ENCODE data around the gene VWCE.
"Not testable (repeated sequence)": the region's sequence is repeated elsewhere in the genome, so short reads cannot be mapped to it uniquely, and the experiment has no call there.

The VWCE gene

GRCh38 chr11:61259363-61259762, 35.8 kb downstream of the VWCE start:
- no peak overlapping the region for H3K4me3 ChIP-seq (ENCODE audit: control insufficient read depth, low read depth, low read length)
- TF ChIP-seq CTCF (IDR thresholded peaks at IDR 0.05; ENCODE audit: control insufficient read depth, insufficient read depth, low read depth, low read length, missing control alignments), result no peak

DNA sequence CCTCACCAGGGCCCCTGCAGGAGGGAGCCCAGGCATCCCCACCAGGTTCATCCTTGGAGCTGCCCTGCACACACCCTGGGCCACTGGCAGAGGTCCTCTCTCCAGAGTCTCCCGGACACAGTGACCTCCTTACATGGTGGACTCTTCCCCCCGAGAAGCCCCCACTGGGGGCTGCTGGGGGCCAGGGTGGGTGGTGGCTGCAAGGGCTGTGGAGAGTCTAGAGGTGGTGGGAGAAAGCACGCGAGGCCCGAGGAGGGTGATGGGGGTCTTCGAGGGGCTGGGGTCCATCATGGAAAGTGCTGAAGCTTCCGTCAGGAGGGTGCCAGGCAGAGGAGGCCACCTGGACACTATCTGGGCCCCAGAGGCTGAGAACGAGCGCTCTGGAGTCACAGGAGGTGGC, 36.6 kb downstream of the VWCE start:
- no peak for DNase-seq (ENCODE audit: low read depth)
- TF ChIP-seq CTCF (IDR thresholded peaks at IDR 0.05; ENCODE audit: control insufficient read depth, insufficient read depth, low read depth, low read length, missing control alignments), result no peak
- H3K4me3 ChIP-seq (ENCODE audit: control insufficient read depth, low read depth, low read length), result no peak overlapping the region

More at GRCh38 chr11:61259363-61259762, 35.8 kb downstream of the VWCE start:
- no peak for DNase-seq (ENCODE audit: low read depth)

GRCh38 chr11:61256710-61257482, 38.2 kb downstream of the VWCE start:
- DNase-seq (ENCODE audit: low read depth), result no peak
- no peak overlapping the region for H3K4me3 ChIP-seq (ENCODE audit: control insufficient read depth, low read depth, low read length)
- TF ChIP-seq CTCF (IDR thresholded peaks at IDR 0.05; ENCODE audit: control insufficient read depth, insufficient read depth, low read depth, low read length, missing control alignments), result no peak

GRCh38 chr11:61254403-61255025, 40.6 kb downstream of the VWCE start:
- H3K4me3 ChIP-seq (ENCODE audit: control insufficient read depth, low read depth, low read length), result no peak overlapping the region
- peak; percentile 97 for TF ChIP-seq CTCF (IDR thresholded peaks at IDR 0.05; ENCODE audit: control insufficient read depth, insufficient read depth, low read depth, low read length, missing control alignments)
- no peak for DNase-seq (ENCODE audit: low read depth)

GRCh38 chr11:61252332-61252731, 42.8 kb downstream of the VWCE start:
- H3K4me3 ChIP-seq (ENCODE audit: control insufficient read depth, low read depth, low read length); DNase-seq (ENCODE audit: low read depth): not testable (repeated sequence)

- not testable (repeated sequence) for DNase-seq (ENCODE audit: low read depth); H3K4me3 ChIP-seq (ENCODE audit: control insufficient read depth, low read depth, low read length)
Measured at GRCh38 chr11:61250796-61251765, 44.0 kb downstream of the VWCE start.

- H3K4me3 ChIP-seq (ENCODE audit: control insufficient read depth, low read depth, low read length); DNase-seq (ENCODE audit: low read depth): not testable (repeated sequence)
Measured at GRCh38 chr11:61249201-61249600, 45.9 kb downstream of the VWCE start.

DNA sequence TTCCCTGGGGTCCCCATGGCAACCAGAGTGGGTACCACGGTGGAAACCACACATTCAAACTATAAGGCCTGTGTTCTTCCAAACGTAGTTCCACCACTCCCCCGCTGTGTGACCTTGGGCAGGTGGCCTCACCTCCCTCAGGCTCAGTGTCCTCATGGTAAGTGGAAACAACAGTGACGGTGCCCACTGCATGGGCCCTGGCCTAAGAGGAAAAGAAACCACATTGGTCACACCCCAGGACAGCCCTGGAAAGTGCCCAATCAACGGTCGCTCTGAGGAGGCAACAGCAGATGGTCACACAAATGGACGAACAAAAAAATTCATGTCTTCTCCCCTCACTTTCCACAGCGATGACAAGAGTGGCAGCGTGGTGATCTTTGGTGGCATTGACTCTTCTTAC, 47.0 kb downstream of the VWCE start:
- DNase-seq (ENCODE audit: low read depth); H3K4me3 ChIP-seq (ENCODE audit: control insufficient read depth, low read depth, low read length): not testable (repeated sequence)

DNA sequence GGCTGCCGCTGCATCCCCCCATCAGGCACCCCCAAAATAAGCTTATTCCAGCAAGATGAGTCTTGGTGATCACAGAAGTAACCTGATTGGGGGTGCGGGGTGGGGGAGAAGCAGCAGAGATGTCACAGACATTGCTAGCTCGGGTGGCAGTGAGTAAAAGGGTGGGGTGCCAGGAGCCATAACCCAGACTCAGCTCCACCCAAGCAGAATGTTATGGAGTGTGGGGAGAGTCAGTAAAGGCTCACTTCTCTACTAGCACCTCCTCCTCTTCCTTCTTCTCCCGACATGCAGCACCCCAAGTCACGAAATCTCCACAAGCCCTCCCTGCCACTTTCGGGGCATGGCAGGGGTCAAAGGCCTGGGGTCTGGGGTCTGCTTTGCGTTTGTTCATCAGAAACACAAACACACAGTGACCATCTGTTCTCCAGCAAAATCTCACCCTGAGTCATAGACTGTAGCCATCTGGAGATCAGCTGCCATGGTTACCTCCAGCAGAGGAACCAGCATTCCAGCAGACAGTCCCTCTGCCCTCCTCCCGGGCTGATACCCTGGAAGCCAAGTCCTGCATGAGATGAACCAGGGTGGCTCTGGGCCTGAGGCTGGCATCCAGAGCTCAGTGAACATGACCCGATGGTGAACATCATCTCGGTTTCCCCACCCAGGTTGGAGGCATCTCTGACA, 49.7 kb downstream of the VWCE start:
- DNase-seq (ENCODE audit: low read depth); H3K4me3 ChIP-seq (ENCODE audit: control insufficient read depth, low read depth, low read length): not testable (repeated sequence)

DNA sequence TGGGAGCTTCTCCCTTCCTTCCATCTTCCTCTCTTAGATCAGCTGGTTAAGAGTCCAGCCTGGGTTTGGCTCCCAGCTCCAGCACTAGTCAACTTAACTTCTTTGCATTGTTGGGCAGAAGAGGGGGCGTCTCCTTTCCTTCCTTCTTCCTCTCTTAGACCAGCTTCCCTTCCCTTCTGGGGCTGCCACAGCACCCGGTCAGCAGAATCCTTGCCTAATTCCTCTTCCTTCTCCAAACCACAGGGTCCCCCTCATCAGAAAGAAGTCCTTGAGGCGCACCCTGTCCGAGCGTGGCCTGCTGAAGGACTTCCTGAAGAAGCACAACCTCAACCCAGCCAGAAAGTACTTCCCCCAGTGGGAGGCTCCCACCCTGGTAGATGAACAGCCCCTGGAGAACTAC, 53.6 kb downstream of the VWCE start:
- DNase-seq (ENCODE audit: low read depth); H3K4me3 ChIP-seq (ENCODE audit: control insufficient read depth, low read depth, low read length): not testable (repeated sequence)

DNA sequence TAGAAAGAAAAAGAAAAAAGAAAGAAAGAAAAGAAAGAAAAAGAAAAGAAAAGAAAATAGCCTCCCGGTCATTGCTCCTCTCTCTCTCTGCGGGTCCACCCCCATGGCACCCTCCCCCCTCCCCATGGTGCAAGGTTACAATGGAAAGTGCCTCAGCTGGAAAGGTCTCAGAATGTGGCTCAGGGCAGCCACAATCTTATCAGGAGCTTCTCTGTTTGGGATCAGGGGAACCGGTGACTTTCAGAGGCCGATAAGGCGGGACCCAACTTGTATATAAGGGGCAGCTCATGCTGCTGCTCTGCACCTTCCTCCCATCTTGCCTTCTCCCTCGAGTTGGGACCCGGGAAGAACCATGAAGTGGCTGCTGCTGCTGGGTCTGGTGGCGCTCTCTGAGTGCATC, 54.2 kb downstream of the VWCE start, which contains the start of gene PGA5:
Gene PGA5 (plus strand): TSS at position 301 of the 400 bp plus-strand sequence. CDS start 52 bp downstream, at position 353.
- not testable (repeated sequence) for DNase-seq (ENCODE audit: low read depth); H3K4me3 ChIP-seq (ENCODE audit: control insufficient read depth, low read depth, low read length)

GRCh38 chr11:61240288-61240687, 54.8 kb downstream of the VWCE start:
- H3K4me3 ChIP-seq (ENCODE audit: control insufficient read depth, low read depth, low read length); DNase-seq (ENCODE audit: low read depth): not testable (repeated sequence)

Measured in AG09309 (cell line).